Liver (tissue), 9 donors: ENCODE results near the gene CLGN. TPM values are rescaled to one million over a fixed set of nuclear protein-coding genes. Genes with fewer than 3 reads are reported as not detected.

Experiments
- DNase-seq: peaks from one replicate; pipeline ENCODE4 v3.0.0-alpha.2; 2017; ENCODE audit warnings: low spot score
- H3K27ac ChIP-seq, 2 donors: one replicate each; pipeline ENCODE4 v1.7.0; 2013; ENCODE audit warnings: inconsistent platforms in 2 of 2, low read length in 2 of 2, control low read depth in 1 of 2, low read depth in 1 of 2, mild to moderate bottlenecking in 1 of 2
- H3K27me3 ChIP-seq, 4 donors: one replicate each; pipeline versions ENCODE4 v1.6.1 to v1.7.0; 2013; ENCODE audit warnings: low read length in 3 of 4, inconsistent platforms in 1 of 4, mild to moderate bottlenecking in 1 of 4, moderate library complexity in 1 of 4; ENCODE audit not compliant: control insufficient read depth in 4 of 4, insufficient read depth in 4 of 4
- H3K36me3 ChIP-seq, 4 donors: one replicate each; pipeline versions ENCODE4 v1.6.1 to v1.7.0; 2013; ENCODE audit warnings: low read length in 3 of 4, mild to moderate bottlenecking in 3 of 4, low read depth in 1 of 4, moderate library complexity in 1 of 4; ENCODE audit not compliant: control insufficient read depth in 4 of 4, insufficient read depth in 3 of 4
- H3K4me1 ChIP-seq, 4 donors: one replicate each; pipeline versions ENCODE4 v1.6.1 to v1.7.0; 2013; ENCODE audit warnings: low read length in 3 of 4, mild to moderate bottlenecking in 3 of 4, moderate library complexity in 1 of 4; ENCODE audit not compliant: control insufficient read depth in 4 of 4, insufficient read depth in 4 of 4
- H3K4me3 ChIP-seq, 3 donors: one replicate each; pipeline versions ENCODE4 v1.6.1 to v1.7.0; 2013; ENCODE audit warnings: low read length in 3 of 3, control low read depth in 1 of 3, low read depth in 1 of 3, mild to moderate bottlenecking in 1 of 3
- H3K9ac ChIP-seq, 2 donors: one replicate each; pipeline ENCODE4 v1.7.0; 2013; ENCODE audit warnings: low read length in 2 of 2, mild to moderate bottlenecking in 2 of 2, moderate library complexity in 2 of 2, control low read depth in 1 of 2, low read depth in 1 of 2
- H3K9me3 ChIP-seq, 4 donors: one replicate each; pipeline versions ENCODE4 v1.6.1 to v1.7.0; 2013; ENCODE audit warnings: low read length in 3 of 4; ENCODE audit not compliant: control insufficient read depth in 4 of 4
- ATF3 ChIP-seq: IDR thresholded peaks from 2 replicates; pipeline ENCODE4 v1.6.1; 2016; ENCODE audit warnings: antibody characterized with exemption
- EGR1 ChIP-seq, 2 donors: IDR thresholded peaks; 2 replicates each; pipeline ENCODE4 v1.6.1; 2016 to 2018; ENCODE audit warnings: antibody characterized with exemption in 2 of 2, low read depth in 2 of 2
- FOXA1 ChIP-seq: IDR thresholded peaks from 2 replicates; pipeline ENCODE4 v1.6.1; 2016; ENCODE audit warnings: antibody characterized with exemption
- FOXA2 ChIP-seq: IDR thresholded peaks from 2 replicates; pipeline ENCODE4 v1.6.1; 2016; ENCODE audit warnings: antibody characterized with exemption
- GABPA ChIP-seq, 2 donors: IDR thresholded peaks in 1 of 2; conservative IDR thresholded peaks in 1 of 2; 2 replicates each; pipeline ENCODE4 v1.6.1; 2016; ENCODE audit warnings: antibody characterized with exemption in 2 of 2, mild to moderate bottlenecking in 1 of 2, moderate library complexity in 1 of 2
- HNF4A ChIP-seq, 2 donors: conservative IDR thresholded peaks; 2 replicates each; pipeline ENCODE4 v1.6.1; 2016; ENCODE audit warnings: antibody characterized with exemption in 2 of 2, mild to moderate bottlenecking in 2 of 2
- HNF4G ChIP-seq: IDR thresholded peaks from 2 replicates; pipeline ENCODE4 v1.6.1; 2016; ENCODE audit warnings: antibody characterized with exemption
- JUND ChIP-seq, 2 donors: IDR thresholded peaks; 2 replicates each; pipeline ENCODE4 v1.6.1; 2016; ENCODE audit warnings: antibody characterized with exemption in 2 of 2
- NR2F2 ChIP-seq: IDR thresholded peaks from 2 replicates; pipeline ENCODE4 v1.6.1; 2016; ENCODE audit warnings: antibody characterized with exemption
- RAD21 ChIP-seq, 2 donors: IDR thresholded peaks; 2 replicates each; pipeline ENCODE4 v1.6.1; 2016; ENCODE audit warnings: antibody characterized with exemption in 2 of 2, mild to moderate bottlenecking in 2 of 2
- RXRA ChIP-seq, 2 donors: IDR thresholded peaks; 2 replicates each; pipeline ENCODE4 v1.6.1; 2017 to 2018; ENCODE audit warnings: antibody characterized with exemption in 2 of 2, mild to moderate bottlenecking in 1 of 2
- SP1 ChIP-seq: IDR thresholded peaks from 2 replicates; pipeline ENCODE4 v1.6.1; 2018; ENCODE audit warnings: antibody characterized with exemption, mild to moderate bottlenecking
- TAF1 ChIP-seq: conservative IDR thresholded peaks from 2 replicates; pipeline ENCODE4 v1.6.1; 2016; ENCODE audit warnings: antibody characterized with exemption, mild to moderate bottlenecking
- YY1 ChIP-seq: IDR thresholded peaks from 2 replicates; pipeline ENCODE4 v1.6.1; 2016; ENCODE audit warnings: antibody characterized with exemption, mild to moderate bottlenecking
- WGBS: extraction: QIAGEN DNeasy Blood & Tissue Kit; methylation state at CpG from one replicate; pipeline ENCODE4 v1.1.7; 2013; 5-methylcytosine and 5-hydroxymethylcytosine counted together
- polyA plus RNA-seq, 2 donors: library from polyadenylated mRNA; stranded (reverse) in 1 of 2; unstranded in 1 of 2; fragments of 200-250 nt in 1 of 2; fragments of >200 nt in 1 of 2; fragmentation: Nextera tagmentation in 1 of 2; extraction: Ambion mirVana in 1 of 2; gene quantifications; one replicate each; pipeline versions ENCODE4 v1.2.1 to v1.2.3, GENCODE V29; 2013 to 2015
- total RNA-seq, 2 donors: library from RNA; depleted of rRNA; stranded (reverse); fragments of >200 nt; gene quantifications; one replicate each; pipeline ENCODE4 v1.2.3, GENCODE V29; 2014
- TF ChIP-seq, protein P1 (sequence below): IDR thresholded peaks from 2 replicates; pipeline ENCODE4 v1.6.1; 2016; ENCODE audit warnings: antibody characterized with exemption, mild to moderate bottlenecking
- TF ChIP-seq, protein P2 (sequence below): IDR thresholded peaks from 2 replicates; pipeline ENCODE4 v1.6.1; 2016; ENCODE audit warnings: antibody characterized with exemption
- TF ChIP-seq, protein P3 (sequence below): fragments of 150-350 bp; IDR thresholded peaks from 2 replicates; pipeline ENCODE4 v1.5.1; 2017; ENCODE audit warnings: improper control_type of control experiment, low read depth, low read length; ENCODE audit not compliant: missing input control
- TF ChIP-seq, protein P4 (sequence below): IDR thresholded peaks from 2 replicates; pipeline ENCODE4 v1.6.1; 2016; ENCODE audit warnings: antibody characterized with exemption
- donor health status: healthy.
- donor health status: healthy.
- donor health status: healthy.
- donor health status: healthy.
- donor health status: healthy.

CLGN gene
- total and polyA plus RNA-seq, 4 donors = 1.0 to 8.2 (median 5.0) TPM

DNA sequence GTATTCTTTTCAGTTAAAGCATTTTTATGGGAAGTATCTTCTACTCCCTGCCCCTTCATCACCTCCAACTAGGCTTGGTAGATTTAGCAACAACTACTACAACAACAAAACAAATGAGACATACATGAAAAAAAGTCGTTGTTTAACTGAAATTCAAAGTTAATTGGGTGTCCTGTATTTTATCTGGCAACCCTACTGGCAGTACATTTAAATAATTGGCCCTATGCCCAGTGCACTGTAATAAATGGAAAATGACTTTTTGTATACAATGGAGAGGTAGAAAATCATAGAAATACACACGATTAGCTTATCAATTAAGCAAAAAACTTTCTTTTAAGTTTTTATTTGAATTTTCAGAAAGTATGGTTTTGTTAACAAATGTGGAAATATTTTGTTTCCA lies 21.4 kb upstream of the CLGN start:
- 60% methylated on average over 2 of the region's 2 CpGs for WGBS
- no peak for DNase-seq

More for the DNA sequence above, 21.4 kb upstream of the CLGN start:
- no peak overlapping the region for H3K9ac ChIP-seq
- H3K4me1 ChIP-seq = no peaks in the 10 kb centered on the region
- no peak overlapping the region for H3K27ac ChIP-seq
- no peaks in the 10 kb centered on the region for H3K27me3 ChIP-seq
- H3K36me3 ChIP-seq = no peaks in the 10 kb centered on the region
- TF ChIP-seq SP1 (no peak), FOXA2 (no peak), FOXA1 (no peak), NR2F2 (no peak), HNF4G (no peak), EGR1 (IDR thresholded peaks at IDR 0.05; ENCODE audit: low read depth in 2 of 2) (no peak), RAD21 (IDR thresholded peaks at IDR 0.05) (no peak), JUND (IDR thresholded peaks at IDR 0.05) (no peak), GABPA (IDR thresholded peaks at IDR 0.05 in 1 of 2, conservative IDR thresholded peaks at IDR 0.05 in 1 of 2) (no peak), RXRA (IDR thresholded peaks at IDR 0.05) (no peak), ATF3 (no peak), TAF1 (no peak), HNF4A (conservative IDR thresholded peaks at IDR 0.05) (no peak), YY1 (no peak)
- TF ChIP-seq, protein P1, sequence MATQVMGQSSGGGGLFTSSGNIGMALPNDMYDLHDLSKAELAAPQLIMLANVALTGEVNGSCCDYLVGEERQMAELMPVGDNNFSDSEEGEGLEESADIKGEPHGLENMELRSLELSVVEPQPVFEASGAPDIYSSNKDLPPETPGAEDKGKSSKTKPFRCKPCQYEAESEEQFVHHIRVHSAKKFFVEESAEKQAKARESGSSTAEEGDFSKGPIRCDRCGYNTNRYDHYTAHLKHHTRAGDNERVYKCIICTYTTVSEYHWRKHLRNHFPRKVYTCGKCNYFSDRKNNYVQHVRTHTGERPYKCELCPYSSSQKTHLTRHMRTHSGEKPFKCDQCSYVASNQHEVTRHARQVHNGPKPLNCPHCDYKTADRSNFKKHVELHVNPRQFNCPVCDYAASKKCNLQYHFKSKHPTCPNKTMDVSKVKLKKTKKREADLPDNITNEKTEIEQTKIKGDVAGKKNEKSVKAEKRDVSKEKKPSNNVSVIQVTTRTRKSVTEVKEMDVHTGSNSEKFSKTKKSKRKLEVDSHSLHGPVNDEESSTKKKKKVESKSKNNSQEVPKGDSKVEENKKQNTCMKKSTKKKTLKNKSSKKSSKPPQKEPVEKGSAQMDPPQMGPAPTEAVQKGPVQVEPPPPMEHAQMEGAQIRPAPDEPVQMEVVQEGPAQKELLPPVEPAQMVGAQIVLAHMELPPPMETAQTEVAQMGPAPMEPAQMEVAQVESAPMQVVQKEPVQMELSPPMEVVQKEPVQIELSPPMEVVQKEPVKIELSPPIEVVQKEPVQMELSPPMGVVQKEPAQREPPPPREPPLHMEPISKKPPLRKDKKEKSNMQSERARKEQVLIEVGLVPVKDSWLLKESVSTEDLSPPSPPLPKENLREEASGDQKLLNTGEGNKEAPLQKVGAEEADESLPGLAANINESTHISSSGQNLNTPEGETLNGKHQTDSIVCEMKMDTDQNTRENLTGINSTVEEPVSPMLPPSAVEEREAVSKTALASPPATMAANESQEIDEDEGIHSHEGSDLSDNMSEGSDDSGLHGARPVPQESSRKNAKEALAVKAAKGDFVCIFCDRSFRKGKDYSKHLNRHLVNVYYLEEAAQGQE = no peak
- TF ChIP-seq, protein P2, sequence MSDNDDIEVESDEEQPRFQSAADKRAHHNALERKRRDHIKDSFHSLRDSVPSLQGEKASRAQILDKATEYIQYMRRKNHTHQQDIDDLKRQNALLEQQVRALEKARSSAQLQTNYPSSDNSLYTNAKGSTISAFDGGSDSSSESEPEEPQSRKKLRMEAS = no peak
- TF ChIP-seq, protein P3, sequence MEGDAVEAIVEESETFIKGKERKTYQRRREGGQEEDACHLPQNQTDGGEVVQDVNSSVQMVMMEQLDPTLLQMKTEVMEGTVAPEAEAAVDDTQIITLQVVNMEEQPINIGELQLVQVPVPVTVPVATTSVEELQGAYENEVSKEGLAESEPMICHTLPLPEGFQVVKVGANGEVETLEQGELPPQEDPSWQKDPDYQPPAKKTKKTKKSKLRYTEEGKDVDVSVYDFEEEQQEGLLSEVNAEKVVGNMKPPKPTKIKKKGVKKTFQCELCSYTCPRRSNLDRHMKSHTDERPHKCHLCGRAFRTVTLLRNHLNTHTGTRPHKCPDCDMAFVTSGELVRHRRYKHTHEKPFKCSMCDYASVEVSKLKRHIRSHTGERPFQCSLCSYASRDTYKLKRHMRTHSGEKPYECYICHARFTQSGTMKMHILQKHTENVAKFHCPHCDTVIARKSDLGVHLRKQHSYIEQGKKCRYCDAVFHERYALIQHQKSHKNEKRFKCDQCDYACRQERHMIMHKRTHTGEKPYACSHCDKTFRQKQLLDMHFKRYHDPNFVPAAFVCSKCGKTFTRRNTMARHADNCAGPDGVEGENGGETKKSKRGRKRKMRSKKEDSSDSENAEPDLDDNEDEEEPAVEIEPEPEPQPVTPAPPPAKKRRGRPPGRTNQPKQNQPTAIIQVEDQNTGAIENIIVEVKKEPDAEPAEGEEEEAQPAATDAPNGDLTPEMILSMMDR = no peak
- TF ChIP-seq, protein P4, sequence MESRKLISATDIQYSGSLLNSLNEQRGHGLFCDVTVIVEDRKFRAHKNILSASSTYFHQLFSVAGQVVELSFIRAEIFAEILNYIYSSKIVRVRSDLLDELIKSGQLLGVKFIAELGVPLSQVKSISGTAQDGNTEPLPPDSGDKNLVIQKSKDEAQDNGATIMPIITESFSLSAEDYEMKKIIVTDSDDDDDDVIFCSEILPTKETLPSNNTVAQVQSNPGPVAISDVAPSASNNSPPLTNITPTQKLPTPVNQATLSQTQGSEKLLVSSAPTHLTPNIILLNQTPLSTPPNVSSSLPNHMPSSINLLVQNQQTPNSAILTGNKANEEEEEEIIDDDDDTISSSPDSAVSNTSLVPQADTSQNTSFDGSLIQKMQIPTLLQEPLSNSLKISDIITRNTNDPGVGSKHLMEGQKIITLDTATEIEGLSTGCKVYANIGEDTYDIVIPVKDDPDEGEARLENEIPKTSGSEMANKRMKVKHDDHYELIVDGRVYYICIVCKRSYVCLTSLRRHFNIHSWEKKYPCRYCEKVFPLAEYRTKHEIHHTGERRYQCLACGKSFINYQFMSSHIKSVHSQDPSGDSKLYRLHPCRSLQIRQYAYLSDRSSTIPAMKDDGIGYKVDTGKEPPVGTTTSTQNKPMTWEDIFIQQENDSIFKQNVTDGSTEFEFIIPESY = no peak
- H3K9me3 ChIP-seq = no peaks in the 10 kb centered on the region
- no peak overlapping the region for H3K4me3 ChIP-seq
